Activated T-cell treated with anti-CD3 and anti-CD28 coated beads for 24 hours (primary cell): Measurements from ENCODE around the gene TNP1.

Experiments
- DNase-seq: peaks from one replicate; pipeline ENCODE4 v3.0.0-alpha.2; 2020; ENCODE audit warnings: low read depth

TNP1 gene

DNA sequence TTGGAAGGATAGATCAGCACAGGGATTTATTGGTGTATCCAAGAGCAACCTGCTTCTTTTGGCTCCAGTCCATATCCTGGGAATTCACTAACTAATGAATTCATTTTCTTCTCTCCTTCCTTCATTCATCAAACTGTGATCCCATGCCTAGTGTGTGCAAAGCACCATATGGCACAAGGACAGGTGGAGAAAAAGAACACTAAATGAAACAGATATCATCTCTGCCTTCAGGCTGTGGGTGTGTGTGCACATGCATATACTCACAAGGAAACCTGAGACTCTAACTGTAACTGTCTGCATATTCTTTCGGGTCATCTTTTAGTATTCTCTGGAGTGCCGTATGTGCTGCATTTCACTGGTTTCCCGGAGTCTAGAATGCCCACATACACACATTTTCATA is 20.2 kb downstream of the TNP1 start:
- DNase-seq: no peak

DNA sequence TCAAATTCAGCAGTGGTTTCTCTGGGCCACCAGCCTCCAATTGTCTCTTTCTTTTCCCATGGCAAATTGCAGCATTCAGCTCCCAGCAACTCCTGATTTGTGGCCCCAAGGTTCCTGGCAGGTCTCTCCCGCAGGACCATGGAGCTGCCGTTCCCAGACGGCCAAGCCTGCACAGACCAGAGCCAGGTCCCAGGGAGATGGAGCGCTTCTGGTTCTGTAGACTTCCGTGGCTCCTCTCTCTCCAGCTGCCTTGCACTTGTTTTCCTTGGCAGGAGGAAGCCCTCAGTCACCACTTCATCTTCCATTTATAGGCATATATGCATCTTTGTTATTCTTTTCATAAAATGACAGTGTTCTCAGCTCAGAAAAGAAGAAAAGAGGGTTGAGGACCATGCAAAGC is 21.7 kb downstream of the TNP1 start:
- no peak for DNase-seq

DNA sequence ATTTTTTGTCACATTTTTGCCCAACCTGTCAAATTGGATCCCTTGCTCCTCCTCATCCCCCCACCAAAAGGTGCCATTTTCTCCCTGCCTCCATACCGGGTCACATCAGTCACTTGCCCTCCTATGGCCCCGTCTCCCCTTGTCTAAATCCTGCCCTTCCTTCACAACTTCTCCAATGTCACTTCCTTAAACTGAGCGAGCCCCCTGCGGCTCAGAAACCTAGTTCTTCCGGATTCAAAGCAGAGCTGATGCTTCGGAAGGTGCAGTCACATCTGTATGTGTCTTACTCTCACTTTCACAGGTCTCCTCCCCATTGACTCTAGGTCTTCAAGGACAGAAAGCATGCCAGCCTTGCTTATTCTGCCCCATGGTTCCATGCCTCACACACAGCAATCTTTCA is 22.1 kb downstream of the TNP1 start:
- no peak for DNase-seq

DNA sequence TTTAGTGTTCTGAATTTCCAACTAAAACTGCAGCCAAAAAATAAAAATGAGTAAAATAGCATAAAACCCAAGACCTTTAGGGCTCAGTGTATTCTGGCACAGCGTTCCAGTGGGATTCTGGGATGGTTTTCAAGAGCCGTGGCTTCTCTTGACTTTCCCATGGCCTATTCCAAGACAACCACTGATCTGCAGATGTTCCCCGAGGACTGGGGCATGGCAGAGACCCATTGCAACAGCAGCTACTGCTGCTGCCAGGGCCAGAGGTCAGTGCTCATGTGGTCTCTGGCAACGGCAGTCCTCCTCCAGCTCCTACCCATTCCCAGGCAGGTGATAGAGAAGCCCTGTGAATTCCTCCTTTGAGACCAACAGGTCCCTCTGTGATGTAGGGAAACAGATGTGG is 26.8 kb downstream of the TNP1 start:
- no peak for DNase-seq

DNA sequence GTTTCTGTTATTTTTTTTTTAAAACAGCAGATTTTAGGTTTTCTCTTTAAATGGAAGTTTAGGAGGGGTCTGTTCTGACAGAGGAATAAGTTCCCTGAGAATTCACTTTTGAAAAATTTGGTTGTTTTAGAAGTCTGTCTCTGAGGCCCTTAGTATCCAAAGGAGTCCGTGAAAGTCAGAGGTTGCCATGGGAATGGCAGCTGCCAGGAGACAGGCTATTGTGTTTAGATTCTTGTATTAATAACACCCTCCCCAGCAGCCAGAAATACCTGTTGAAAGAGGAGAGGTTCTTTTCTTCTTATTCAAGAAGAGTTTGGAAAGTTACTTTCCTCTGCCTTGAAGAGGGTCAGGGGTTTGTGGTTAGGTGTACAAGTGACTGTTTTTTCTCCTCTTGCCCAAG is 29.5 kb downstream of the TNP1 start:
- no peak for DNase-seq

DNA sequence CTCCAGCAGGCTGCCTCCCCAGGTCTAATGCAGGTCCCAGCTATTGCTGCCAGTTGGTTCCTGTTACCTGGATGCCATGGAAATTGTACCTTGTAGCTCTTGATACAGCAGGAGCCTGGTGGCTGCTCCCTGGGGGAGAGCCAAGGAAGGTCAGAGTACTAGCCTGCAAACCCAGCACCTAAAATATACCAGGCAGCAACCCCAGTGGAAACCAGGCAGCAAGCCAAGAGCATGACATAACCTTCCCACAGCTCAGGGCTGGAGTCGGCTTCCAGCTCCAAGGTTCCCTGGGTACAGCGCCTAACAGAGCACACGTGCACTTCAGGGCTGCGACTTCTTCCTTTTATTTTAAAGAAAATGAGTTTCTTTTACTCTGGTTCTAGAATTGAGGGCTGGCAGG is 30.3 kb downstream of the TNP1 start:
- no peak for DNase-seq

DNA sequence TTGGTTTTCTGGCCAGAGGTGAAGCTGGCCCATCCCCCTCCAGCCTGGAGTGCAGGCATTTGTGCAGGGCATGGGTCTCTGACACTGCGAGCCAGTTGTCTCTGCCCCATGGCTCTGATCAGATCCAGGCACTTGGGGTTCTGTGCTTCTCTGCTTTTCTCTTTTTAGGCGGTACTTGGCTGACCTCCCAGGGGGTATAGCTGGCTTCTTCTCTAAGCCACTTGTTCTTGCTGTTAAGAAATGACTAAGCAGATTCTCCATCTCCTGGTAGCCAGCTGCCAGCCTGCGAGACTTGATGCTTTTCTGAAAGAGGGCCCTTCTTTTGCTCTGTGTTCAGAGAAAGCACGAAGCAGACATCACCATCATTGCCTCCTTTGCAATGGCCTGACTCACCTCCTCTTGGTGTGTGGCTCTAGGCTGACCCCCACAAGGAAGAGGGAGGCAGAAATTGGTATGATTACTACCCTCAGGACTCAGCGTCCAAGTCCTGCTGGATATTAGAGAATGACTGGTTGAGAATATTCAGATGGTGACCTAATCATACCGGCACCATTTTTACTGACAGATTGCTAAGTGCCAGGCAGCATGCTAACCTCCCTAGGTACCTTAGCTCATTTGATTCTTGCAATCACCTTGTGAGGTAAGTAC is 32.7 kb downstream of the TNP1 start:
- DNase-seq: no peak

DNA sequence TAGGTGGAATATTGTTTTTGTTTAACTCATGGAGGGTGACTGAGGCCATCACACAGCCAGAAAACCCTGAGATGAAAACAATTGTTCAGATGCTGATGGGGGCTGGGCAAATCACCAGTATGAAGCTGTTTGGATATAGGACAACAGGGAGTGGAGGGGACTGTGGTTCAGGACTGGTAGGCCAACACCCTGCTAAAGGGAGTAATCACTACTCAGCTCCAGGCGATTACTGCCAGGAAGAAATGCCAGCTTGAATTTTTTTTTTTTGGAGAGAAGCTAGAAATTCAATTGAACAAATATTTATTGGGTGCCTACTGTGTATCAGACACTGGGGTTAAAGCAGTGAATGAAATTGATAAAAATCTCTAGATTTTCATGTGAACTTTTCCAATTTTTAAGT is 37.4 kb downstream of the TNP1 start:
- DNase-seq: no peak

DNA sequence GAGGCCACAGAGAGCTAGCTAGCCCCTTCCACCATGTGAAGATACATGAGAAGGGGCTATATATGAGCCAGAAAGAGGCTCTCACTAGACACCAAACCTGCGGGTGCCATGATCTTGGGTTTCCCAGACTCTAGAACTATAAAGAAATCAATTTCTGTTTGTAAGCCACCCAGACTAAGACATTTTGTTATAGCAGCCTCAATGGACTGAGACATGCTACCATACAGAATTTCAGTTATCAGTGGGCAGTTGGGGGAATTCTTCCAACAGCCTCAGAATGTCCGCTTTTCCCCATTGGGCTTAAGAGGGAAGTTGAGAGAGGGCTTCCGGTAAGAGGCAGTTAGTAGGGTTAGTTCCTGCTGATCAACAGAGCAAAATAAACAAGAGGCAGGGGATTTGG is 39.2 kb downstream of the TNP1 start:
- no peak for DNase-seq

DNA sequence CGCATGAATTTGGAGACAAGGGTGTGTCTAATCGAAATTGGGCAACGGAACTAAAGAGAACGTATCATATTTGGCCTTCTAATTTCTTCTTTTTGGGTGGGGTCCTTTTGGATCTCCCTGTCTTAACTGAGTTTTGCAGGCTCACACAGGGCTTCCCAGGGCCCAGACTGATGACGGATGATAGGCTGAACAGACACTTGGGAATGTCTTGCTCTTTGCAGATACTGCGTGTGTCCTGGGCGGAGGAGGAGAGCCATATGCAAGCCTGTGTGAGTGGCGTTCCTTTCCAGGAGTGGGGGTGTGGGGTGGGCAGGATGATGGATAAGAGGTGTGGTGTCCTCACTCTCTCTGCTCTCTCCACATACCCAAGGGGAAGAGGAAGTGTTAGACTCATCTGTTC is 40.1 kb downstream of the TNP1 start:
- DNase-seq: no peak

DNA sequence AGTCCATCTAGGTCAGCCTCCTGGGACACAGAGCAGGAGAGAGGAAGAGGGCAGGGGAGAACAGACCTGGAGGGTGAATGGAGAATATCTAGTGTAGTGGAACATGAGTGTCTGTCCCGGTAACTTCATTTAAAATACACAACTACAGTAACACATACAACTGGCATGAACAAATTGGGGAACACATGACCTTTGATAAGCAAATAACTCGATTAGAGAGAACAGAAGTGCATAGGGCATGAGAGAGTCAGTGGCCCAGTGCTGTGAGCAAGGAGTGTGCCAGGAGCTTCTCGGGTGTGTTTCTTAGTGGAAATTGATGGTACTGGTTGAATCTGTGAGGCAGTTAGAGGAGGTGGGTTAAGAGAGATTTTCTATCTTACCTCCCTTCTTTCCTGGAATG is 40.8 kb downstream of the TNP1 start:
- no peak for DNase-seq

DNA sequence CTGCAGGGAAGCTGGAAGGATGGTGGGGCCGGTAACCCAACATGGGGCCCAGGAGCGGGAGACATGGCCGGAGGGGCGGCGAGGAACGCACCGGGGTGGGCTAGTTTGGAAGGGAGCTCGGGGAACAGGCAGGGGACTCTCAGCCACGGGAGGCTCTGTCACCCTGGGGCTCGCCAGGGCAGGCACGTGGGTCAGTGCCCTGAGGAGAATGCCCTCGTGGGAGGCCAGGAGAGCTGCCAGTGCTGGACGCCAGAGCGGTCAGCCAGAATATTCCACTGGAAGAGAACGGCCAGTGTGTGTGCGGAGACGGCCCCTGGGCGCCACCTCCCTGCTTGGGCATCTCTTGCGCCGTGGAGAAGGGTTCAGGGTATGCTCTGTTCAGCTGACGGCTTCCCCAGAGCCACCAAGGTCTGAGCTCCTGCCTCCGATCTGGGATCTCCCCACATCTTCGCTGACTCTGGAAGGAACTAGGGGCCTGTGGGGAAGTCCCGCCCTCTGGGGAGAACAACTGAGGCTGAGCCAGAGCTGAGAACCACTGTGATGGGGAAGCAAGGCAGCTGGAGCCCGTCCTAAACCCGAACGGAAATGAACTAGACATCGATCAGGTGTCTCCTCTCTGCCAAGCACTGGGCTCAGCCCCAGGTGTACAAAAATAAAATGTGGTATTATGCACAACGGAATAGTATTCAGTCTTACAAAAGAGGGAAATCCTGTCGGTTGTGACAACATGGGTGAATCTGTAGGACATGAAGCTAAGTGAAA is 49.3 kb downstream of the TNP1 start:
- no peak for DNase-seq
